PC-9 (cell line): ENCODE measurements around the gene DCAF8L1.

Experiments
- EZH2 ChIP-seq: fragments of 200-600 bp; sonication (generic); IDR thresholded peaks from 2 replicates; pipeline ENCODE4 v1.8.0; 2017; ENCODE audit warnings: antibody characterized with exemption, low read depth
- TF ChIP-seq, protein P1 (sequence below): fragments of 200-600 bp; sonication (generic); conservative IDR thresholded peaks from 2 replicates; pipeline ENCODE4 v1.6.1; 2017; ENCODE audit warnings: mixed run types, antibody characterized with exemption, mild to moderate bottlenecking, moderate library complexity

DNA sequence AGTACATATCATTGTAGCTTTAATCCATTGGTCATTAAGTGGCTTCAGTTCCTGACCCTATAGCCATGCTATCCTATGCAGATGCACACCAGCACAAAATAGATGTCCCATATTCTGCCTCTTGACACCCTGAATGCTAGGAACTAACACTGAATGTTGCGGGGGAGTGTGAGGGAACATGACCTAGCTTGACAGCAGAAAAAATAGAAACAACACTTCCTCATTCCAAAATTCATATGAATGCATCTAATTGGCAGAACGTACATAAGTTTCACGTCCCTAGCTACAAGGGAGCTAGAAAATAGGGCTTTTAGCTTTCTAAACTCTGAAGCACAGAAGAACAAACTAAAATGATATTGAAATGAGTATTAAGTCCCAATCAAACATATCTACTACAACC, 14.4 kb upstream of the DCAF8L1 start:
- TF ChIP-seq, protein P1, sequence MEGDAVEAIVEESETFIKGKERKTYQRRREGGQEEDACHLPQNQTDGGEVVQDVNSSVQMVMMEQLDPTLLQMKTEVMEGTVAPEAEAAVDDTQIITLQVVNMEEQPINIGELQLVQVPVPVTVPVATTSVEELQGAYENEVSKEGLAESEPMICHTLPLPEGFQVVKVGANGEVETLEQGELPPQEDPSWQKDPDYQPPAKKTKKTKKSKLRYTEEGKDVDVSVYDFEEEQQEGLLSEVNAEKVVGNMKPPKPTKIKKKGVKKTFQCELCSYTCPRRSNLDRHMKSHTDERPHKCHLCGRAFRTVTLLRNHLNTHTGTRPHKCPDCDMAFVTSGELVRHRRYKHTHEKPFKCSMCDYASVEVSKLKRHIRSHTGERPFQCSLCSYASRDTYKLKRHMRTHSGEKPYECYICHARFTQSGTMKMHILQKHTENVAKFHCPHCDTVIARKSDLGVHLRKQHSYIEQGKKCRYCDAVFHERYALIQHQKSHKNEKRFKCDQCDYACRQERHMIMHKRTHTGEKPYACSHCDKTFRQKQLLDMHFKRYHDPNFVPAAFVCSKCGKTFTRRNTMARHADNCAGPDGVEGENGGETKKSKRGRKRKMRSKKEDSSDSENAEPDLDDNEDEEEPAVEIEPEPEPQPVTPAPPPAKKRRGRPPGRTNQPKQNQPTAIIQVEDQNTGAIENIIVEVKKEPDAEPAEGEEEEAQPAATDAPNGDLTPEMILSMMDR = no peak
- TF ChIP-seq EZH2 = no peak
